Erythroblast (primary cell): ENCODE results near the gene DYDC2.

Source experiments
- GATA1 ChIP-seq: IDR thresholded peaks from 2 replicates; pipeline ENCODE4 v1.6.1; 2011; ENCODE audit warnings: low read depth, mild to moderate bottlenecking, control low read depth, low read length, moderate library complexity
- POLR2A ChIP-seq: IDR thresholded peaks from 2 replicates; pipeline ENCODE4 v1.6.1; 2011; ENCODE audit warnings: mild to moderate bottlenecking, low read length

GRCh38 chr10:80405626-80406025 lies 49.0 kb downstream of the DYDC2 start:
- no peak for TF ChIP-seq POLR2A
- TF ChIP-seq GATA1 = no peak
